Endodermal cell (in vitro differentiated cells): Measurements from ENCODE around the gene TOMM40L. TPM values are rescaled to one million over a fixed set of nuclear protein-coding genes. Genes with fewer than 3 reads are reported as not detected.

Source experiments
- DNase-seq: peaks from one replicate; pipeline ENCODE4 v3.0.0-alpha.2; 2017
- H3K27ac ChIP-seq: 2 replicates; pipeline ENCODE4 v1.5.1; 2013; ENCODE audit warnings: mild to moderate bottlenecking, low read depth, low read length, moderate library complexity
- H3K27me3 ChIP-seq: 2 replicates; pipeline ENCODE4 v1.6.1; 2013; ENCODE audit warnings: mild to moderate bottlenecking, low read length, moderate library complexity; ENCODE audit not compliant: insufficient read depth, control insufficient read depth, poor library complexity, severe bottlenecking
- H3K36me3 ChIP-seq: 2 replicates; pipeline ENCODE4 v1.7.0; 2013; ENCODE audit warnings: mild to moderate bottlenecking, low read length, moderate library complexity; ENCODE audit not compliant: control insufficient read depth, insufficient read depth
- H3K4me1 ChIP-seq: one replicate; pipeline ENCODE4 v1.7.0; 2013; ENCODE audit warnings: low read length; ENCODE audit not compliant: control insufficient read depth, insufficient read depth
- H3K4me3 ChIP-seq: 2 replicates; pipeline ENCODE4 v1.5.1; 2013; ENCODE audit warnings: mild to moderate bottlenecking, low read length, moderate library complexity
- H3K9ac ChIP-seq: 2 replicates; pipeline ENCODE4 v1.6.1; 2013; ENCODE audit warnings: mild to moderate bottlenecking, low read length, moderate library complexity; ENCODE audit not compliant: poor library complexity, severe bottlenecking; ENCODE audit errors: extremely low read depth
- H3K9me3 ChIP-seq: 2 replicates; pipeline ENCODE4 v1.6.1; 2013; ENCODE audit warnings: mild to moderate bottlenecking, low read length, moderate library complexity; ENCODE audit not compliant: control insufficient read depth
- H3K27ac Mint-ChIP-seq: 2 replicates; pipeline ENCODE4 v1.8.0; 2020; ENCODE audit warnings: mixed read lengths
- H3K27me3 Mint-ChIP-seq: 2 replicates; pipeline ENCODE4 v1.8.0; 2021; ENCODE audit warnings: mild to moderate bottlenecking, mixed read lengths; ENCODE audit not compliant: insufficient read depth
- H3K36me3 Mint-ChIP-seq: 2 replicates; pipeline ENCODE4 v1.8.0; 2020; ENCODE audit warnings: low read depth, mixed read lengths
- H3K4me1 Mint-ChIP-seq: 2 replicates; pipeline ENCODE4 v1.8.0; 2020; ENCODE audit warnings: mixed read lengths
- H3K4me3 Mint-ChIP-seq: 2 replicates; pipeline ENCODE4 v1.8.0; 2020; ENCODE audit warnings: mild to moderate bottlenecking, moderate library complexity, mixed read lengths
- H3K9me3 Mint-ChIP-seq: 2 replicates; pipeline ENCODE4 v1.8.0; 2020; ENCODE audit warnings: mild to moderate bottlenecking, mixed read lengths
- CTCF ChIP-seq: fragments of 200-600 bp; sonication (generic); conservative IDR thresholded peaks from 2 replicates; pipeline ENCODE4 v1.5.0; 2021; ENCODE audit warnings: antibody characterized with exemption, mild to moderate bottlenecking
- WGBS, 2 experiments: methylation state at CpG; one replicate each; pipeline versions ENCODE4 v1.1.5 to v1.1.7; 2013; ENCODE audit warnings: missing lambda C conversion rate in 2 of 2, mixed read lengths in 1 of 2; ENCODE audit not compliant: insufficient coverage in 1 of 2, insufficient read length in 1 of 2; 5-methylcytosine and 5-hydroxymethylcytosine counted together
- total RNA-seq, 2 donors: library from RNA; stranded (reverse); fragmentation: NEBNext Ultra II Directional in 1 of 2; extraction: Animal tissue kit (Norgen Biotek cat#: 25700) in 1 of 2; gene quantifications; 2 replicates in 1 of 2; 3 replicates in 1 of 2; pipeline ENCODE4 v1.2.1, GENCODE V29; 2021

Gene TOMM40L
- total RNA-seq, 2 donors from 2014 or later = 9.0 to 11.6 TPM

GRCh38 chr1:161177112-161177935, 48.5 kb upstream of the TOMM40L start, which contains the start of gene B4GALT3:
B4GALT3 (minus strand) TSS chr1:161177507; CDS start chr1:161176060, 1,447 bp downstream.
- H3K27ac ChIP-seq = no peak within 1 kb of the TSS
- Mint-ChIP-seq H3K9me3 (no peaks in the 10 kb centered on the region), H3K36me3 (peaks cover 30% of the 10 kb centered on the region), H3K27ac (peak within 1 kb of the TSS; percentile 100), H3K27me3 (no peaks in the 10 kb centered on the region), H3K4me3 (peak within 1 kb of the TSS; percentile 97), H3K4me1 (peaks cover 14% of the 10 kb centered on the region)
- 2 to 9% methylated on average over 17 to 50 of the region's 50 CpGs for WGBS, 2 experiments
- peak; percentile 99 for DNase-seq
- peaks cover 28% of the 10 kb centered on the region for H3K36me3 ChIP-seq
- no peaks in the 10 kb centered on the region for H3K27me3 ChIP-seq
- H3K4me3 ChIP-seq = peak within 1 kb of the TSS; percentile 96
- TF ChIP-seq CTCF = peak; percentile 63
- H3K9me3 ChIP-seq = no peaks in the 10 kb centered on the region
- peak within 1 kb of the TSS; percentile 68 for H3K9ac ChIP-seq
- H3K4me1 ChIP-seq = peaks cover 4% of the 10 kb centered on the region

GRCh38 chr1:161177936-161178244, 48.0 kb upstream of the TOMM40L start:
- no peak overlapping the region for H3K27ac ChIP-seq
- H3K27me3 ChIP-seq = no peaks in the 10 kb centered on the region
- no peak for TF ChIP-seq CTCF
- Mint-ChIP-seq H3K27me3 (no peaks in the 10 kb centered on the region), H3K9me3 (no peaks in the 10 kb centered on the region), H3K4me3 (peak overlapping the region; percentile 97), H3K27ac (peak overlapping the region; percentile 100), H3K4me1 (peaks cover 14% of the 10 kb centered on the region), H3K36me3 (peaks cover 26% of the 10 kb centered on the region)
- H3K4me3 ChIP-seq = peak overlapping the region; percentile 96
- H3K36me3 ChIP-seq = peaks cover 22% of the 10 kb centered on the region
- H3K9ac ChIP-seq = no peak overlapping the region
- H3K9me3 ChIP-seq = no peaks in the 10 kb centered on the region
- peaks cover 4% of the 10 kb centered on the region for H3K4me1 ChIP-seq
- DNase-seq = no peak
- 56 to 84% methylated on average over 9 of the region's 9 CpGs for WGBS, 2 experiments

- no peaks in the 10 kb centered on the region for H3K9me3 Mint-ChIP-seq
- peaks cover 8% of the 10 kb centered on the region for H3K36me3 Mint-ChIP-seq
- Histone ChIP-seq H3K27ac (no peak overlapping the region), H3K27me3 (no peaks in the 10 kb centered on the region), H3K36me3 (peaks cover 8% of the 10 kb centered on the region), H3K4me1 (peaks cover 4% of the 10 kb centered on the region), H3K9me3 (no peaks in the 10 kb centered on the region), H3K4me3 (no peak overlapping the region), H3K9ac (no peak overlapping the region)
- WGBS, 2 experiments = 89 to 98% methylated on average over 3 of the region's 3 CpGs
- peaks cover 14% of the 10 kb centered on the region for H3K4me1 Mint-ChIP-seq
- TF ChIP-seq CTCF = no peak
- DNase-seq = no peak
- H3K4me3 Mint-ChIP-seq = no peak overlapping the region
- no peaks in the 10 kb centered on the region for H3K27me3 Mint-ChIP-seq
- H3K27ac Mint-ChIP-seq = no peak overlapping the region
Measured at GRCh38 chr1:161179698-161180097, 46.2 kb upstream of the TOMM40L start.
